ENCODE measurements around the gene RIN3.

GRCh38 chr14:92575748-92576303 is 62.2 kb downstream of the RIN3 start:
- TF ChIP-seq CTCF (IDR thresholded peaks at IDR 0.05) (no peak), ZFX (IDR thresholded peaks at IDR 0.05; ENCODE audit: borderline replicate concordance) (no peak)
